ENCODE measurements around the gene SLC25A34. TPM values are rescaled to one million over a fixed set of nuclear protein-coding genes. Genes with fewer than 3 reads are reported as not detected.
A peak's percentile ranks its signal among the peaks of the same experiment; 100 is the strongest.

Gene SLC25A34
- polyA plus RNA-seq, 3 donors = 0.08 to 2.7 (median 0.61) TPM

- Histone ChIP-seq H3K27me3 (ENCODE audit: control insufficient read depth in 2 of 2, insufficient read depth in 2 of 2, low read length in 2 of 2) (no peaks in the 10 kb centered on the region), H3K4me3 (replicated peaks in 1 of 3; ENCODE audit: low read depth in 2 of 3, low read length in 3 of 3) (no peak overlapping the region), H3K36me3 (replicated peaks in 1 of 2; ENCODE audit: control insufficient read depth in 1 of 2, insufficient read depth in 2 of 2, low read length in 2 of 2) (peaks cover 49 to 54% of the 10 kb centered on the region in 2 donors), H3K4me2 (replicated peaks; ENCODE audit: extremely low read depth, low read length, poor library complexity, severe bottlenecking) (no peak overlapping the region), H3K9ac (ENCODE audit: insufficient read depth, low read length, poor library complexity, severe bottlenecking) (no peak overlapping the region), H4K20me1 (ENCODE audit: insufficient read depth, low read length) (peaks cover 10% of the 10 kb centered on the region), H3K27ac (ENCODE audit: low read depth in 1 of 2, low read length in 2 of 2) (no peak overlapping the region), H3K79me2 (ENCODE audit: insufficient read depth, low read length) (no peaks in the 10 kb centered on the region), H3K9me3 (replicated peaks in 1 of 2; ENCODE audit: control insufficient read depth in 1 of 2, insufficient read depth in 1 of 2, low read length in 2 of 2) (no peaks in the 10 kb centered on the region), H2AFZ (ENCODE audit: insufficient read depth, low read depth, low read length, poor library complexity, severe bottlenecking) (no peak overlapping the region), H3K4me1 (ENCODE audit: control insufficient read depth in 1 of 2, insufficient read depth in 2 of 2, low read length in 2 of 2) (no peaks in the 10 kb centered on the region)
- 97% methylated on average over 17 of the region's 17 CpGs for WGBS (ENCODE audit: insufficient coverage)
- DNase-seq = no peak
- no peak overlapping the region for H3K4me3 Mint-ChIP-seq
- peaks cover 0 to 3% (median 0%) of the 10 kb centered on the region in 3 donors for H3K27me3 Mint-ChIP-seq (ENCODE audit: low read depth in 3 of 3)
- no peak overlapping the region for H3K27ac Mint-ChIP-seq
- peaks cover 38 to 52% of the 10 kb centered on the region in 2 donors for H3K36me3 Mint-ChIP-seq
- H3K9me3 Mint-ChIP-seq = peaks cover 0 to 1% (median 0%) of the 10 kb centered on the region in 7 donors
- intact Hi-C loops (cut with micrococcal nuclease) = no loop called here
- H3K4me1 Mint-ChIP-seq = no peaks in the 10 kb centered on the region
- TF ChIP-seq CTCF (IDR thresholded peaks at IDR 0.05) = no peak
Measured at GRCh38 chr1:15734901-15735300, 1.2 kb upstream of the SLC25A34 start.

- 87% methylated on average over 10 of the region's 12 CpGs for WGBS (ENCODE audit: insufficient coverage)
- H3K79me2 ChIP-seq (ENCODE audit: insufficient read depth, low read length) = no peaks in the 10 kb centered on the region
- intact Hi-C loops (cut with micrococcal nuclease) = no loop called here
- Mint-ChIP-seq H3K27ac (peak overlapping the region in 2 of 7 donors; percentile 43 to 46), H3K9me3 (peaks cover 0 to 1% (median 0%) of the 10 kb centered on the region in 7 donors), H3K27me3 (ENCODE audit: low read depth in 3 of 3) (peaks cover 0 to 3% (median 0%) of the 10 kb centered on the region in 3 donors), H3K4me3 (no peak overlapping the region), H3K4me1 (no peaks in the 10 kb centered on the region), H3K36me3 (peaks cover 37 to 49% of the 10 kb centered on the region in 2 donors)
- H3K36me3 ChIP-seq (replicated peaks in 1 of 2; ENCODE audit: control insufficient read depth in 1 of 2, insufficient read depth in 2 of 2, low read length in 2 of 2) = peaks cover 46 to 49% of the 10 kb centered on the region in 2 donors
- H3K9me3 ChIP-seq (replicated peaks in 1 of 2; ENCODE audit: control insufficient read depth in 1 of 2, insufficient read depth in 1 of 2, low read length in 2 of 2) = no peaks in the 10 kb centered on the region
- TF ChIP-seq CTCF (IDR thresholded peaks at IDR 0.05) = no peak
- H3K27ac ChIP-seq (ENCODE audit: low read depth in 1 of 2, low read length in 2 of 2) = no peak overlapping the region
- no peak overlapping the region for H3K4me2 ChIP-seq (replicated peaks; ENCODE audit: extremely low read depth, low read length, poor library complexity, severe bottlenecking)
- no peaks in the 10 kb centered on the region for H3K4me1 ChIP-seq (ENCODE audit: control insufficient read depth in 1 of 2, insufficient read depth in 2 of 2, low read length in 2 of 2)
- no peak overlapping the region for H3K9ac ChIP-seq (ENCODE audit: insufficient read depth, low read length, poor library complexity, severe bottlenecking)
- no peak overlapping the region for H3K4me3 ChIP-seq (replicated peaks in 1 of 3; ENCODE audit: low read depth in 2 of 3, low read length in 3 of 3)
- DNase-seq = no peak
- peaks cover 10% of the 10 kb centered on the region for H4K20me1 ChIP-seq (ENCODE audit: insufficient read depth, low read length)
- H3K27me3 ChIP-seq (ENCODE audit: control insufficient read depth in 2 of 2, insufficient read depth in 2 of 2, low read length in 2 of 2) = no peaks in the 10 kb centered on the region
- no peak overlapping the region for H2AFZ ChIP-seq (ENCODE audit: insufficient read depth, low read depth, low read length, poor library complexity, severe bottlenecking)
Measured at GRCh38 chr1:15735304-15736037, 587 bp upstream of the SLC25A34 start.
